GM23338 (cell line): Measurements from ENCODE around the gene MS4A13. TPM values are rescaled to one million over a fixed set of nuclear protein-coding genes. Genes with fewer than 3 reads are reported as not detected.
"Not testable (repeated sequence)": the region's sequence is repeated elsewhere in the genome, so short reads cannot be mapped to it uniquely, and the experiment has no call there.

ENCODE experiments used
- ATAC-seq: fragments of 200-7000 bp; cut with Tn5 transposase; 3 replicates; pipeline ENCODE4 v1.9.1; 2020
- DNase-seq: peaks from one replicate; pipeline ENCODE4 v3.0.0-alpha.2; 2015; ENCODE audit warnings: low spot score
- H2AFZ ChIP-seq: fragments of 200-600 bp; sonication (generic); 2 replicates; pipeline ENCODE4 v1.8.0; 2016; ENCODE audit warnings: antibody characterized with exemption, mild to moderate bottlenecking, moderate library complexity
- H3F3A ChIP-seq: fragments of 200-600 bp; sonication (generic); replicated peaks from 2 replicates; pipeline ENCODE4 v1.8.0; 2017; ENCODE audit warnings: antibody characterized with exemption, mixed run types, low read depth
- H3K27ac ChIP-seq: fragments of 200-600 bp; sonication (generic); 2 replicates; pipeline ENCODE4 v1.6.1; 2016; ENCODE audit warnings: low read depth
- H3K27me3 ChIP-seq: fragments of 200-600 bp; sonication (generic); 2 replicates; pipeline ENCODE4 v1.8.0; 2016; ENCODE audit warnings: mild to moderate bottlenecking, mixed run types, moderate library complexity; ENCODE audit not compliant: insufficient read depth
- H3K36me3 ChIP-seq: fragments of 200-600 bp; sonication (generic); 2 replicates; pipeline ENCODE4 v1.8.0; 2016; ENCODE audit warnings: mild to moderate bottlenecking; ENCODE audit not compliant: insufficient read depth
- H3K4me1 ChIP-seq: fragments of 200-600 bp; sonication (generic); 2 replicates; pipeline ENCODE4 v1.8.0; 2016; ENCODE audit warnings: mild to moderate bottlenecking, moderate library complexity; ENCODE audit not compliant: insufficient read depth
- H3K4me2 ChIP-seq: fragments of 200-600 bp; sonication (generic); 2 replicates; pipeline ENCODE4 v1.7.1; 2017; ENCODE audit warnings: mixed run types
- H3K4me3 ChIP-seq: fragments of 200-600 bp; sonication (generic); 2 replicates; pipeline ENCODE4 v1.6.1; 2016; ENCODE audit warnings: mixed run types
- H3K79me2 ChIP-seq: fragments of 200-600 bp; sonication (generic); replicated peaks from 2 replicates; pipeline ENCODE4 v1.8.0; 2017; ENCODE audit warnings: mild to moderate bottlenecking; ENCODE audit not compliant: insufficient read depth
- H3K9me2 ChIP-seq: fragments of 200-600 bp; sonication (generic); 2 replicates; pipeline ENCODE4 v1.8.0; 2017; ENCODE audit not compliant: insufficient read depth
- H4K20me1 ChIP-seq: fragments of 200-600 bp; sonication (generic); replicated peaks from 2 replicates; pipeline ENCODE4 v1.8.0; 2017; ENCODE audit warnings: mild to moderate bottlenecking; ENCODE audit not compliant: insufficient read depth
- H3K27ac Mint-ChIP-seq: 2 replicates; pipeline ENCODE4 v1.8.0; 2020; ENCODE audit warnings: inconsistent platforms, mild to moderate bottlenecking, moderate library complexity, mixed read lengths
- H3K27me3 Mint-ChIP-seq: 3 replicates; pipeline ENCODE4 v1.8.0; 2022; ENCODE audit warnings: low read depth, mild to moderate bottlenecking, moderate library complexity, mixed read lengths, inconsistent platforms; ENCODE audit not compliant: insufficient read depth, poor library complexity
- H3K36me3 Mint-ChIP-seq: 3 replicates; pipeline ENCODE4 v1.8.0; 2021; ENCODE audit warnings: low read depth, mild to moderate bottlenecking, inconsistent platforms, moderate library complexity, mixed read lengths
- H3K4me1 Mint-ChIP-seq: 3 replicates; pipeline ENCODE4 v1.8.0; 2020; ENCODE audit warnings: mild to moderate bottlenecking, inconsistent platforms, mixed read lengths
- H3K4me3 Mint-ChIP-seq: 3 replicates; pipeline ENCODE4 v1.8.0; 2021; ENCODE audit warnings: moderate library complexity, mild to moderate bottlenecking, inconsistent platforms, mixed read lengths
- H3K9me3 Mint-ChIP-seq: 3 replicates; pipeline ENCODE4 v1.8.0; 2020; ENCODE audit warnings: moderate library complexity, mild to moderate bottlenecking, inconsistent platforms, mixed read lengths
- CREB1 ChIP-seq: fragments of 250-450 bp; sonication (Bioruptor Pico); IDR thresholded peaks from 2 replicates; pipeline ENCODE4 v1.5.0; 2020; ENCODE audit warnings: low read depth, mild to moderate bottlenecking, moderate library complexity
- EZH2 ChIP-seq: fragments of 200-600 bp; sonication (generic); IDR thresholded peaks from one replicate; pipeline ENCODE4 v1.8.0; 2017; ENCODE audit warnings: antibody characterized with exemption, mild to moderate bottlenecking, low read depth; ENCODE audit not compliant: unreplicated experiment
- EZH2phosphoT487 ChIP-seq: fragments of 200-600 bp; sonication (generic); IDR thresholded peaks from one replicate; pipeline ENCODE4 v1.8.1; 2018; ENCODE audit warnings: antibody characterized with exemption; ENCODE audit not compliant: unreplicated experiment
- JUNB ChIP-seq: IDR thresholded peaks from one replicate; pipeline ENCODE4 v1.6.1; 2016; ENCODE audit warnings: antibody characterized with exemption; ENCODE audit not compliant: unreplicated experiment
- NANOG ChIP-seq: IDR thresholded peaks from 2 replicates; pipeline ENCODE4 v1.6.1; 2016; ENCODE audit warnings: antibody characterized with exemption, borderline replicate concordance
- POLR2AphosphoS5 ChIP-seq: IDR thresholded peaks from 2 replicates; pipeline ENCODE4 v1.6.1; 2016; ENCODE audit warnings: antibody characterized with exemption, low read depth
- STAT1 ChIP-seq: IDR thresholded peaks from one replicate; pipeline ENCODE4 v1.6.1; 2016; ENCODE audit warnings: antibody characterized with exemption; ENCODE audit not compliant: unreplicated experiment
- ZNF114 ChIP-seq: fragments of 250-450 bp; sonication (Bioruptor Pico); IDR thresholded peaks from 2 replicates; pipeline ENCODE4 v1.5.0; 2020; ENCODE audit warnings: mild to moderate bottlenecking, moderate library complexity
- ZNF331 ChIP-seq: fragments of 250-450 bp; sonication (Bioruptor Pico); IDR thresholded peaks from 2 replicates; pipeline ENCODE4 v1.5.0; 2020; ENCODE audit warnings: low read depth, mild to moderate bottlenecking, moderate library complexity
- polyA plus RNA-seq: library from polyadenylated mRNA; unstranded; fragments of >200 nt; fragmentation: Nextera tagmentation; extraction: Ambion mirVana; gene quantifications from 2 replicates; pipeline ENCODE4 v1.2.1, GENCODE V29; 2016
- total RNA-seq: library from RNA; depleted of rRNA; stranded (reverse); fragments of >200 nt; shearing (Covaris generic); gene quantifications from 2 replicates; pipeline ENCODE4 v1.2.3, GENCODE V29; 2014
- TF ChIP-seq, protein P1 (sequence below): IDR thresholded peaks from 2 replicates; pipeline ENCODE4 v1.6.1; 2016; ENCODE audit warnings: antibody characterized with exemption
- TF ChIP-seq, protein P2 (sequence below): fragments of 250-450 bp; sonication (Bioruptor Pico); IDR thresholded peaks from 2 replicates; pipeline ENCODE4 v1.5.0; 2020; ENCODE audit warnings: mild to moderate bottlenecking, moderate library complexity
- TF ChIP-seq, protein P3 (sequence below), 2 experiments: fragments of 200-600 bp in 1 of 2; sonication (generic) in 1 of 2; conservative IDR thresholded peaks; 2 replicates each; pipeline versions ENCODE4 v1.5.1 to v1.6.1; 2016 to 2017; ENCODE audit warnings: antibody characterized with exemption in 2 of 2, low read depth in 2 of 2, mild to moderate bottlenecking in 2 of 2, moderate library complexity in 1 of 2

MS4A13 gene
- total and polyA plus RNA-seq, 2 experiments from 2014 or later, result not detected

DNA sequence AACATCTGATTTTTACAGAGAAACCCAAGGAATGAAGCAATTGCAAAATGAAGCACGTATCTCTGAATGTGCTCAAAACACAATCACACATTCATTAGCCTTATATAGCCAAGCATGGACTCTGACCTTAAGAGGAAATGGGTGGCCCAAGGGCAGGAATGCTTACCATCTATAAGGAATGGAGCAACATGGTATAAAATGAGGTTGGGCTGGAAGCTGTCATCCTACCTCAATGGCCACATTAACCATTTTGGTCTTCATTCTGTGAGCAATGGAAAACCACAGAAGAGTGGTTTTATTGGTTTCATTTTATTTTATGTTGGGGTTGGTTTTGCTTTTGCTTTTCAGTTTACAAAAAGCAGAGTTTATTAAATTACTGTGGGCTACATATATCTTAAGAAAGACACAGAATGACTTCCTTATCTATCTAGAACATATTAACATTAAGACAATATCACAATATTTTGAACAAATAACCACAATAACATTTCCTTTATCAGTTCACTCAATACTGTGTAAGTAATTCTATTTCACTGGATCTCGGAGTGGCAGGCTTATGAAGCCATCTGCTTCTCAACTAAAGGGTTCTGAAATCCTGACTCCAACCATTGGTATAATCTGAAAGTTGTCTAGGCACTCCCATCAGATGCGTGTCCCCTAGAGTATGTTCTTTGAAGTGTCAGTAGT, 10.8 kb upstream of the MS4A13 start:
- no peaks in the 10 kb centered on the region for H3F3A ChIP-seq
- no peak overlapping the region for H3K4me3 ChIP-seq
- peaks cover 17% of the 10 kb centered on the region for H3K9me3 Mint-ChIP-seq
- peaks cover 3% of the 10 kb centered on the region for H3K27me3 Mint-ChIP-seq
- H3K79me2 ChIP-seq, result no peaks in the 10 kb centered on the region
- no peak for ATAC-seq
- no peaks in the 10 kb centered on the region for H4K20me1 ChIP-seq
- TF ChIP-seq CREB1 (no peak), NANOG (no peak), EZH2 (no peak), EZH2phosphoT487 (no peak), ZNF114 (CRISPR knock-in tag) (no peak), ZNF331 (CRISPR knock-in tag) (no peak), POLR2AphosphoS5 (no peak), STAT1 (no peak), JUNB (no peak)
- TF ChIP-seq, protein P1, sequence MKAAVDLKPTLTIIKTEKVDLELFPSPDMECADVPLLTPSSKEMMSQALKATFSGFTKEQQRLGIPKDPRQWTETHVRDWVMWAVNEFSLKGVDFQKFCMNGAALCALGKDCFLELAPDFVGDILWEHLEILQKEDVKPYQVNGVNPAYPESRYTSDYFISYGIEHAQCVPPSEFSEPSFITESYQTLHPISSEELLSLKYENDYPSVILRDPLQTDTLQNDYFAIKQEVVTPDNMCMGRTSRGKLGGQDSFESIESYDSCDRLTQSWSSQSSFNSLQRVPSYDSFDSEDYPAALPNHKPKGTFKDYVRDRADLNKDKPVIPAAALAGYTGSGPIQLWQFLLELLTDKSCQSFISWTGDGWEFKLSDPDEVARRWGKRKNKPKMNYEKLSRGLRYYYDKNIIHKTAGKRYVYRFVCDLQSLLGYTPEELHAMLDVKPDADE, result no peak
- TF ChIP-seq, protein P2, sequence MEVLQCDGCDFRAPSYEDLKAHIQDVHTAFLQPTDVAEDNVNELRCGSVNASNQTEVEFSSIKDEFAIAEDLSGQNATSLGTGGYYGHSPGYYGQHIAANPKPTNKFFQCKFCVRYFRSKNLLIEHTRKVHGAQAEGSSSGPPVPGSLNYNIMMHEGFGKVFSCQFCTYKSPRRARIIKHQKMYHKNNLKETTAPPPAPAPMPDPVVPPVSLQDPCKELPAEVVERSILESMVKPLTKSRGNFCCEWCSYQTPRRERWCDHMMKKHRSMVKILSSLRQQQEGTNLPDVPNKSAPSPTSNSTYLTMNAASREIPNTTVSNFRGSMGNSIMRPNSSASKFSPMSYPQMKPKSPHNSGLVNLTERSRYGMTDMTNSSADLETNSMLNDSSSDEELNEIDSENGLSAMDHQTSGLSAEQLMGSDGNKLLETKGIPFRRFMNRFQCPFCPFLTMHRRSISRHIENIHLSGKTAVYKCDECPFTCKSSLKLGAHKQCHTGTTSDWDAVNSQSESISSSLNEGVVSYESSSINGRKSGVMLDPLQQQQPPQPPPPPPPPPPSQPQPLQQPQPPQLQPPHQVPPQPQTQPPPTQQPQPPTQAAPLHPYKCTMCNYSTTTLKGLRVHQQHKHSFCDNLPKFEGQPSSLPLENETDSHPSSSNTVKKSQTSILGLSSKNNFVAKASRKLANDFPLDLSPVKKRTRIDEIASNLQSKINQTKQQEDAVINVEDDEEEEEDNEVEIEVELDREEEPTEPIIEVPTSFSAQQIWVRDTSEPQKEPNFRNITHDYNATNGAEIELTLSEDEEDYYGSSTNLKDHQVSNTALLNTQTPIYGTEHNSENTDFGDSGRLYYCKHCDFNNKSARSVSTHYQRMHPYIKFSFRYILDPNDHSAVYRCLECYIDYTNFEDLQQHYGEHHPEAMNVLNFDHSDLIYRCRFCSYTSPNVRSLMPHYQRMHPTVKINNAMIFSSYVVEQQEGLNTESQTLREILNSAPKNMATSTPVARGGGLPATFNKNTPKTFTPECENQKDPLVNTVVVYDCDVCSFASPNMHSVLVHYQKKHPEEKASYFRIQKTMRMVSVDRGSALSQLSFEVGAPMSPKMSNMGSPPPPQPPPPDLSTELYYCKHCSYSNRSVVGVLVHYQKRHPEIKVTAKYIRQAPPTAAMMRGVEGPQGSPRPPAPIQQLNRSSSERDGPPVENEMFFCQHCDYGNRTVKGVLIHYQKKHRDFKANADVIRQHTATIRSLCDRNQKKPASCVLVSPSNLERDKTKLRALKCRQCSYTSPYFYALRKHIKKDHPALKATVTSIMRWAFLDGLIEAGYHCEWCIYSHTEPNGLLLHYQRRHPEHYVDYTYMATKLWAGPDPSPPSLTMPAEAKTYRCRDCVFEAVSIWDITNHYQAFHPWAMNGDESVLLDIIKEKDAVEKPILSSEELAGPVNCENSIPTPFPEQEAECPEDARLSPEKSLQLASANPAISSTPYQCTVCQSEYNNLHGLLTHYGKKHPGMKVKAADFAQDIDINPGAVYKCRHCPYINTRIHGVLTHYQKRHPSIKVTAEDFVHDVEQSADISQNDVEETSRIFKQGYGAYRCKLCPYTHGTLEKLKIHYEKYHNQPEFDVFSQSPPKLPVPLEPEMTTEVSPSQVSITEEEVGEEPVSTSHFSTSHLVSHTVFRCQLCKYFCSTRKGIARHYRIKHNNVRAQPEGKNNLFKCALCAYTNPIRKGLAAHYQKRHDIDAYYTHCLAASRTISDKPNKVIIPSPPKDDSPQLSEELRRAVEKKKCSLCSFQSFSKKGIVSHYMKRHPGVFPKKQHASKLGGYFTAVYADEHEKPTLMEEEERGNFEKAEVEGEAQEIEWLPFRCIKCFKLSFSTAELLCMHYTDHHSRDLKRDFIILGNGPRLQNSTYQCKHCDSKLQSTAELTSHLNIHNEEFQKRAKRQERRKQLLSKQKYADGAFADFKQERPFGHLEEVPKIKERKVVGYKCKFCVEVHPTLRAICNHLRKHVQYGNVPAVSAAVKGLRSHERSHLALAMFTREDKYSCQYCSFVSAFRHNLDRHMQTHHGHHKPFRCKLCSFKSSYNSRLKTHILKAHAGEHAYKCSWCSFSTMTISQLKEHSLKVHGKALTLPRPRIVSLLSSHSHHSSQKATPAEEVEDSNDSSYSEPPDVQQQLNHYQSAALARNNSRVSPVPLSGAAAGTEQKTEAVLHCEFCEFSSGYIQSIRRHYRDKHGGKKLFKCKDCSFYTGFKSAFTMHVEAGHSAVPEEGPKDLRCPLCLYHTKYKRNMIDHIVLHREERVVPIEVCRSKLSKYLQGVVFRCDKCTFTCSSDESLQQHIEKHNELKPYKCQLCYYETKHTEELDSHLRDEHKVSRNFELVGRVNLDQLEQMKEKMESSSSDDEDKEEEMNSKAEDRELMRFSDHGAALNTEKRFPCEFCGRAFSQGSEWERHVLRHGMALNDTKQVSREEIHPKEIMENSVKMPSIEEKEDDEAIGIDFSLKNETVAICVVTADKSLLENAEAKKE, result no peak
- TF ChIP-seq, protein P3, sequence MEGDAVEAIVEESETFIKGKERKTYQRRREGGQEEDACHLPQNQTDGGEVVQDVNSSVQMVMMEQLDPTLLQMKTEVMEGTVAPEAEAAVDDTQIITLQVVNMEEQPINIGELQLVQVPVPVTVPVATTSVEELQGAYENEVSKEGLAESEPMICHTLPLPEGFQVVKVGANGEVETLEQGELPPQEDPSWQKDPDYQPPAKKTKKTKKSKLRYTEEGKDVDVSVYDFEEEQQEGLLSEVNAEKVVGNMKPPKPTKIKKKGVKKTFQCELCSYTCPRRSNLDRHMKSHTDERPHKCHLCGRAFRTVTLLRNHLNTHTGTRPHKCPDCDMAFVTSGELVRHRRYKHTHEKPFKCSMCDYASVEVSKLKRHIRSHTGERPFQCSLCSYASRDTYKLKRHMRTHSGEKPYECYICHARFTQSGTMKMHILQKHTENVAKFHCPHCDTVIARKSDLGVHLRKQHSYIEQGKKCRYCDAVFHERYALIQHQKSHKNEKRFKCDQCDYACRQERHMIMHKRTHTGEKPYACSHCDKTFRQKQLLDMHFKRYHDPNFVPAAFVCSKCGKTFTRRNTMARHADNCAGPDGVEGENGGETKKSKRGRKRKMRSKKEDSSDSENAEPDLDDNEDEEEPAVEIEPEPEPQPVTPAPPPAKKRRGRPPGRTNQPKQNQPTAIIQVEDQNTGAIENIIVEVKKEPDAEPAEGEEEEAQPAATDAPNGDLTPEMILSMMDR (conservative IDR thresholded peaks at IDR 0.05; ENCODE audit: low read depth in 2 of 2), result no peak
- peaks cover 22% of the 10 kb centered on the region for H3K36me3 Mint-ChIP-seq
- H3K36me3 ChIP-seq, result peaks cover 9% of the 10 kb centered on the region
- no peak overlapping the region for H3K4me3 Mint-ChIP-seq
- DNase-seq, result no peak
- H3K27me3 ChIP-seq, result no peaks in the 10 kb centered on the region
- no peak overlapping the region for H3K27ac Mint-ChIP-seq
- H3K27ac ChIP-seq, result no peak overlapping the region
- H3K4me1 Mint-ChIP-seq, result peaks cover 21% of the 10 kb centered on the region
- peaks cover 5% of the 10 kb centered on the region; the same call in 1 of the 2 replicates for H3K4me1 ChIP-seq
- no peak overlapping the region for H3K4me2 ChIP-seq
- peaks cover 16% of the 10 kb centered on the region for H3K9me2 ChIP-seq
- H2AFZ ChIP-seq, result no peak overlapping the region

DNA sequence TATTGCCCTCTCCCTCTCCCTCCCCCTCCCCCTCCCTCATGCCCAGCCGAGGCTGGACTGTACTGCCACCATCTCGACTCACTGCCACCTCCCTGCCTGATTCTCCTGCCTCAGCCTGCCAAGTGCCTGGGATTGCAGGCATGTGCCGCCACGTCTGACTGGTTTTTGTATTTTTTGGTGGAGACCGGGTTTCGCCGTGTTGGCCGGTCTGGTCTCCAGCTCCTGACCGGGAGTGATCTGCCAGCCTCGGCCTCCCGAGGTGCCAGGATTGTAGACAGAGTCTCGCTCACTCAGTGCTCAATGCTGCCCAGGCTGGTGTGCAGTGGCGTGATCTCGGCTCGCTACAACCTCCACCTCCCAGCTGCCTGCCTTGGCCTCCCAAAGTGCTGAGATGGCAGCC, 5.6 kb upstream of the MS4A13 start:
- H3K4me1 Mint-ChIP-seq, DNase-seq, H3F3A ChIP-seq, H2AFZ ChIP-seq, H3K4me3 ChIP-seq, H3K36me3 ChIP-seq, H3K27me3 ChIP-seq, H4K20me1 ChIP-seq, H3K27me3 Mint-ChIP-seq, H3K27ac ChIP-seq, H3K4me2 ChIP-seq, H3K4me1 ChIP-seq, ATAC-seq, H3K4me3 Mint-ChIP-seq, H3K27ac Mint-ChIP-seq, H3K79me2 ChIP-seq: not testable (repeated sequence)
- Mint-ChIP-seq H3K36me3 (peaks cover 27% of the 10 kb centered on the region), H3K9me3 (peaks cover 34% of the 10 kb centered on the region)
- peaks cover 18% of the 10 kb centered on the region for H3K9me2 ChIP-seq
